Gastroesophageal sphincter (tissue), 4 donors: Measurements from ENCODE around the gene CLCNKB. TPM values are rescaled to one million over a fixed set of nuclear protein-coding genes. Genes with fewer than 3 reads are reported as not detected.

Source experiments
- ATAC-seq: fragments of 150-250 bp; one replicate; pipeline ENCODE4 v1.9.1; 2016; ENCODE audit warnings: mild to moderate bottlenecking, moderate library complexity
- H3K27ac ChIP-seq, 4 donors: fragments of 200-600 bp; sonication (generic) in 3 of 4; 1 replicate in 3 of 4; 2 replicates in 1 of 4; pipeline ENCODE4 v1.5.1; 2016 to 2019
- H3K27me3 ChIP-seq: fragments of 200-600 bp; sonication (generic); one replicate; pipeline ENCODE4 v1.5.1; 2019
- H3K36me3 ChIP-seq, 2 donors: fragments of 200-600 bp; sonication (generic); one replicate each; pipeline ENCODE4 v1.5.1; 2019; ENCODE audit warnings: control low read depth in 1 of 2
- H3K4me1 ChIP-seq, 3 donors: fragments of 200-600 bp; sonication (generic); 1 replicate in 2 of 3; 2 replicates in 1 of 3; pipeline ENCODE4 v1.5.1; 2016 to 2019; ENCODE audit warnings: control low read depth in 2 of 3
- H3K4me3 ChIP-seq, 2 donors: fragments of 200-600 bp; sonication (generic); one replicate each; pipeline ENCODE4 v1.5.1; 2019; ENCODE audit warnings: mild to moderate bottlenecking in 1 of 2, moderate library complexity in 1 of 2
- H3K9me3 ChIP-seq, 3 donors: fragments of 200-600 bp; sonication (generic); one replicate each; pipeline ENCODE4 v1.5.1; 2017 to 2019; ENCODE audit warnings: control low read depth in 2 of 3
- EP300 ChIP-seq: sonication (generic); formaldehyde crosslinking; IDR thresholded peaks from one replicate; pipeline ENCODE4 v1.6.1; 2017; ENCODE audit warnings: antibody characterized with exemption, mild to moderate bottlenecking
- POLR2A ChIP-seq, 2 donors: fragments of 450-650 bp; IDR thresholded peaks; one replicate each; pipeline ENCODE4 v1.6.1; 2017; ENCODE audit warnings: antibody characterized with exemption in 2 of 2, mild to moderate bottlenecking in 2 of 2, moderate library complexity in 1 of 2
- POLR2AphosphoS5 ChIP-seq: sonication (generic); formaldehyde crosslinking; IDR thresholded peaks from one replicate; pipeline ENCODE4 v1.6.1; 2017; ENCODE audit warnings: antibody characterized with exemption
- WGBS, 2 donors: methylation state at CpG; one replicate each; pipeline ENCODE4 v1.1.5; 2018; ENCODE audit warnings: low coverage in 1 of 2; 5-methylcytosine and 5-hydroxymethylcytosine counted together
- total RNA-seq, 4 donors: library from RNA; depleted of rRNA; stranded (reverse); fragments of >200 nt; gene quantifications; one replicate each; pipeline ENCODE4 v1.1.0, GENCODE V29; 2016
- TF ChIP-seq, protein P1 (sequence below), 4 experiments: fragments of 200-600 bp in 2 of 4; fragments of 450-650 bp in 2 of 4; sonication (generic) in 1 of 4; IDR thresholded peaks; one replicate each; pipeline ENCODE4 v1.5.1; 2017 to 2019; ENCODE audit warnings: antibody characterized with exemption in 4 of 4, mild to moderate bottlenecking in 2 of 4, moderate library complexity in 2 of 4

The CLCNKB gene
- total RNA-seq, 4 donors from 2014 or later: 0.20 to 1.9 (median 0.82) TPM

GRCh38 chr1:16075337-16076030 lies 31.9 kb downstream of the CLCNKB start:
- H3K36me3 ChIP-seq: no peaks in the 10 kb centered on the region
- ATAC-seq: peak; percentile 52
- H3K4me1 ChIP-seq: peaks cover 0 to 46% (median 13%) of the 10 kb centered on the region in 3 donors
- TF ChIP-seq EP300: no peak
- TF ChIP-seq, protein P1, sequence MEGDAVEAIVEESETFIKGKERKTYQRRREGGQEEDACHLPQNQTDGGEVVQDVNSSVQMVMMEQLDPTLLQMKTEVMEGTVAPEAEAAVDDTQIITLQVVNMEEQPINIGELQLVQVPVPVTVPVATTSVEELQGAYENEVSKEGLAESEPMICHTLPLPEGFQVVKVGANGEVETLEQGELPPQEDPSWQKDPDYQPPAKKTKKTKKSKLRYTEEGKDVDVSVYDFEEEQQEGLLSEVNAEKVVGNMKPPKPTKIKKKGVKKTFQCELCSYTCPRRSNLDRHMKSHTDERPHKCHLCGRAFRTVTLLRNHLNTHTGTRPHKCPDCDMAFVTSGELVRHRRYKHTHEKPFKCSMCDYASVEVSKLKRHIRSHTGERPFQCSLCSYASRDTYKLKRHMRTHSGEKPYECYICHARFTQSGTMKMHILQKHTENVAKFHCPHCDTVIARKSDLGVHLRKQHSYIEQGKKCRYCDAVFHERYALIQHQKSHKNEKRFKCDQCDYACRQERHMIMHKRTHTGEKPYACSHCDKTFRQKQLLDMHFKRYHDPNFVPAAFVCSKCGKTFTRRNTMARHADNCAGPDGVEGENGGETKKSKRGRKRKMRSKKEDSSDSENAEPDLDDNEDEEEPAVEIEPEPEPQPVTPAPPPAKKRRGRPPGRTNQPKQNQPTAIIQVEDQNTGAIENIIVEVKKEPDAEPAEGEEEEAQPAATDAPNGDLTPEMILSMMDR (IDR thresholded peaks at IDR 0.05): no peak
- no peak for TF ChIP-seq POLR2A (IDR thresholded peaks at IDR 0.05)
- TF ChIP-seq POLR2AphosphoS5: no peak
- peaks cover 9% of the 10 kb centered on the region for H3K27me3 ChIP-seq
- H3K4me3 ChIP-seq: no peak overlapping the region
- 48 to 51% methylated on average over 5 to 10 of the region's 11 CpGs for WGBS, 2 donors
- no peaks in the 10 kb centered on the region for H3K9me3 ChIP-seq
- H3K27ac ChIP-seq: no peak overlapping the region

- WGBS, 2 donors: 36 to 40% methylated on average over 1 to 3 of the region's 14 CpGs
- ATAC-seq: no peak
- H3K27me3 ChIP-seq: peaks cover 9% of the 10 kb centered on the region
- H3K4me3 ChIP-seq: no peak overlapping the region
- TF ChIP-seq, protein P1 (IDR thresholded peaks at IDR 0.05): no peak
- TF ChIP-seq EP300 (no peak), POLR2A (IDR thresholded peaks at IDR 0.05) (no peak), POLR2AphosphoS5 (no peak)
- peaks cover 0 to 46% (median 13%) of the 10 kb centered on the region in 3 donors for H3K4me1 ChIP-seq
- no peaks in the 10 kb centered on the region for H3K9me3 ChIP-seq
- H3K36me3 ChIP-seq: no peaks in the 10 kb centered on the region
- H3K27ac ChIP-seq: no peak overlapping the region
These were observed 32.7 kb downstream of the CLCNKB start for GRCh38 chr1:16076031-16076864.

DNA sequence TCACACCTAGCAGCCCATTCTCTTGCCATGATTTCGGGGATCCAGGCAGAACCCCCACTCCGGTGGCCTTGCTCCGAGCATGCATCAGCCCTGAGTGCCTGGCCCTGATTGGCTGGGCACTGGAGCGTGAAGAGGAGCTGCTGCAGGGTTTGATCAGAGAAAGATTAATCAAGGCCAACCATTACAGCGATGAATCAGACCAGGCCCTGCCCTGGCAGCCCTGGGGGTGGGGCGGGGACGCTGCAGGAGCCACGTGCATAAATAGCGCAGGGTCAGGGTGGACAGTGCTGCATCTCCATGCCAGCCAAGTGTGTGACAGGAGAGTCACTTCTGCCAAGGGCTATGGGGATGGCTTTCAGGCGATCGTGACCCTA lies 33.3 kb downstream of the CLCNKB start:
- no peak for ATAC-seq

GRCh38 chr1:16077406-16078245 lies 34.0 kb downstream of the CLCNKB start:
- Histone ChIP-seq H3K36me3 (no peaks in the 10 kb centered on the region), H3K27ac (no peak overlapping the region), H3K4me3 (no peak overlapping the region), H3K27me3 (peaks cover 8% of the 10 kb centered on the region), H3K9me3 (no peaks in the 10 kb centered on the region), H3K4me1 (peaks cover 0 to 44% (median 13%) of the 10 kb centered on the region in 3 donors)
- ATAC-seq: no peak
- TF ChIP-seq POLR2A (IDR thresholded peaks at IDR 0.05): no peak
- TF ChIP-seq EP300: no peak
- TF ChIP-seq, protein P1 (IDR thresholded peaks at IDR 0.05): no peak
- no peak for TF ChIP-seq POLR2AphosphoS5
- WGBS, 2 donors: 80 to 100% methylated on average over 2 to 10 of the region's 12 CpGs

More for the DNA sequence above, 33.3 kb downstream of the CLCNKB start:
- Histone ChIP-seq H3K9me3 (no peaks in the 10 kb centered on the region), H3K27ac (no peak overlapping the region), H3K4me1 (peaks cover 0 to 46% (median 13%) of the 10 kb centered on the region in 3 donors), H3K27me3 (peaks cover 9% of the 10 kb centered on the region), H3K4me3 (no peak overlapping the region), H3K36me3 (no peaks in the 10 kb centered on the region)
- WGBS, 2 donors: 91% methylated on average over 5 of the region's 11 CpGs; no CpG with 5 or more reads in 1 of the 2 donors
- TF ChIP-seq, protein P1 (IDR thresholded peaks at IDR 0.05): no peak
- no peak for TF ChIP-seq POLR2AphosphoS5
- TF ChIP-seq POLR2A (IDR thresholded peaks at IDR 0.05): no peak
- no peak for TF ChIP-seq EP300
